ENCODE results near the gene FOLR2.
"Not testable (repeated sequence)": the region's sequence is repeated elsewhere in the genome, so short reads cannot be mapped to it uniquely, and the experiment has no call there.

Gene FOLR2

DNA sequence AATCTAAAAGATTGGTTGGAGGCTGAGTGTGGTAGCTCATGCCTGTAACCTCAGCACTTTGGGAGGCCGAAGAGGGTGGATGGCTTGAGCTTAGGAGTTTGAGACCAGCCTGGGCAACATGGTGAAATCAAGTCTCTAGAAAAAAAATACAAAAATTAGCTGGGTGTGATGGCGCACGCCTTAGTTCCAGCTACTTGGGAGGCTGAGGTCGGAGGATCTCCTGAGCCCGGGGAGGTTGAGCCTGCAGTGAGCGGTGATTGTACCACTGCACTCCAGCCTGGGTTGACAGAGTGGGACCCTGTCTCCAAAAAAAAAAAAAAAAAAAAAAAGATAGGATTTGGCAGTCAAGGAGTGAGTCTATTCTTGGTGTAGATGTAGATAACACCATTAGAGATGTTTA is 14.0 kb upstream of the FOLR2 start:
- TF ChIP-seq, protein P1, sequence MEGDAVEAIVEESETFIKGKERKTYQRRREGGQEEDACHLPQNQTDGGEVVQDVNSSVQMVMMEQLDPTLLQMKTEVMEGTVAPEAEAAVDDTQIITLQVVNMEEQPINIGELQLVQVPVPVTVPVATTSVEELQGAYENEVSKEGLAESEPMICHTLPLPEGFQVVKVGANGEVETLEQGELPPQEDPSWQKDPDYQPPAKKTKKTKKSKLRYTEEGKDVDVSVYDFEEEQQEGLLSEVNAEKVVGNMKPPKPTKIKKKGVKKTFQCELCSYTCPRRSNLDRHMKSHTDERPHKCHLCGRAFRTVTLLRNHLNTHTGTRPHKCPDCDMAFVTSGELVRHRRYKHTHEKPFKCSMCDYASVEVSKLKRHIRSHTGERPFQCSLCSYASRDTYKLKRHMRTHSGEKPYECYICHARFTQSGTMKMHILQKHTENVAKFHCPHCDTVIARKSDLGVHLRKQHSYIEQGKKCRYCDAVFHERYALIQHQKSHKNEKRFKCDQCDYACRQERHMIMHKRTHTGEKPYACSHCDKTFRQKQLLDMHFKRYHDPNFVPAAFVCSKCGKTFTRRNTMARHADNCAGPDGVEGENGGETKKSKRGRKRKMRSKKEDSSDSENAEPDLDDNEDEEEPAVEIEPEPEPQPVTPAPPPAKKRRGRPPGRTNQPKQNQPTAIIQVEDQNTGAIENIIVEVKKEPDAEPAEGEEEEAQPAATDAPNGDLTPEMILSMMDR (IDR thresholded peaks at IDR 0.05; ENCODE audit: extremely low read depth, missing control alignments), result no peak
- no peak for DNase-seq (ENCODE audit: low spot score)

DNA sequence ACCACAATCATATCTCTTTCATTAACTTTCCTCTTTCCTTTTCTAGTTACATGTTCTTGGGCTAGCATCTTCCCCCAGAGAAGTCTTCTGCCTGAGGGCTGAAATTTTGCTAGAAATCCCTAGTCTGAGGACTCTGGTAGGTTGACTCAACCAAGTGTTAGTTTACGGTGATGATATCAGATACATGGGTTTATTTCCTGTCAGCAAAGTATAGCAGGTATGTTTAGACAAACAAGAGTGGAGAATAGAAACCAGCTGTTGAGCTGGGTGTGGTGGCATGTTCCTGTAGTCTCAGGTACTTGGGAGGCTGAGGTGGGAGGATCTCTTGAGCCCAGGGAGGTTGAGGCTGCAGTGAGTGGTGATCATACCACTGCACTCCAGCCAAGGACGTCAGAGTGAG is 13.4 kb upstream of the FOLR2 start:
- DNase-seq (ENCODE audit: low spot score), result no peak
- TF ChIP-seq, protein P1 (IDR thresholded peaks at IDR 0.05; ENCODE audit: extremely low read depth, missing control alignments), result no peak

DNA sequence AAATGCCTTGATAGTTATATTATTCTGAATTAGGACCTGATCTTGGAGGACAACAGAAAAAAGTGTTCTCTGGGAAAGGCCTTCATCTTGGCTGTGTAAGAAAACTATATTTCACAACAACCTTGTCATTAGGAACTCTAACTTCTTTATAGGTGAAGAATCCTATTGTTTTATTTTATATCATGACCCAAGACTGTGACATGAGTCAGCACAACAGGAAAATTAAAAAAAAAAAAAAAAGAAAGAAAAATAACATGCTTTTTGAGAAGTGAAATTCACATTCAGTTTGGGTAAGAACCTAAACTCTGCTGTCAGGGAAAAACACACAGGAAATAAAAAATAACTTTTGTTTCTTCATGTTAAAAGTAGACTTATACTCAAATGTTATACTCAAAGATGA is 11.7 kb upstream of the FOLR2 start:
- TF ChIP-seq, protein P1 (IDR thresholded peaks at IDR 0.05; ENCODE audit: extremely low read depth, missing control alignments), result no peak
- DNase-seq (ENCODE audit: low spot score), result no peak

DNA sequence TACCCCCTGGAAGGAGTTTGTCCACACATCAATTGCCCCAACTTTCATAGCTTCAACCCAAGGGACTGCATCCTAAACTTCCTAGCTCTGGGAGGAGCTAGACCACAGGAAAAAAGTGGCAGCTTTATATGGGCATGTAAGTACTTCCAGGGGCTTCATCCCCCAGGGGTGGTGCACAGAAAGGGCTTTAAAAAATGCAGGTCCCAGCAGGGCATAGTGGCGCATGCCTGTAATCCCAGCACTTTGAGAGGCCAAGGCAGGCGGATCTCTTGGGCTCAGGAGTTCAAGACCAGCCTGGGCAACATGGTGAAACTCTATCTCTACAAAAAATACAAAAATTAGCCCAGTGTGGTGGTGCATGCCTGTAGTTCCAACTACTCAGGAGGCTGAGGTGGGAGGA is 9.8 kb upstream of the FOLR2 start:
- not testable (repeated sequence) for DNase-seq (ENCODE audit: low spot score)

DNA sequence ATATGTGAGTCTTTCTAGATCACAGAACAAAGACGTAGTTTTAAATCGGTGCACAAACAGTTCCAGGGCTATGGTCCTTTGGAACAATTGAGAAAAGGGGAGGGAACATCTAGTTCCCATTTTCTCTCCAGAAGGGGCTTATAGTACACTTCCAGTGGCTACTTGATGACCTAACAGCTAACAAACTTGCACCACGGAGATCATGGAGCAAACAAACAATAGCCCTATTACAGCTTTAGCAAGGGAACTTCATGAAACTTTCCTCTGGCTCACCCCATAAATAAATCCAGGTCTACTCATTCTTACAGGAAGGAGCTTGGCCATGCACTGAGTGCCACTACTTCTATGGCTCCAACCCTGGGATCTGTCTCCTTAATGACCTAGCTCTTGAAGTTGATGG is 8.3 kb upstream of the FOLR2 start:
- no peak for DNase-seq (ENCODE audit: low spot score)
- TF ChIP-seq, protein P1 (IDR thresholded peaks at IDR 0.05; ENCODE audit: extremely low read depth, missing control alignments), result no peak

DNA sequence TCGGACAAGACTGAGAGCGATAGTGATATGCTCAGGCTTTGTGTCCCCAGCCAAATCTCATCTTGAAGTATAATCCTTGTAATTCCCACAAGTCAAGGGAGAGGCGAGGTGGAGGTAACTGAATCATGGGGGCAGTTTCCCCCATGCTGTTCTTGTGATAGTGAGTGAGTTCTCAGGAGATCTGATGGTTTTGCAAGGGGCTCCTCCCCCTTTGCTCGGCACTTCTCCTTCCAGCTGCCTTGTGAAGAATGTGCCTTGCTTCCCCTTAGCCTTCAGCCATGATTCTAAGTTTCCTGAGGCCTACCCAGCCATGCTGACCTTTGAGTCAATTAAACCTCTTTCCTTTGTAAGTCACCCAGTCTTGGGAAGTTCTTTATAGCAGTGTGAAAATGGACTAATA is 7.5 kb upstream of the FOLR2 start:
- no peak for DNase-seq (ENCODE audit: low spot score)
- TF ChIP-seq, protein P1 (IDR thresholded peaks at IDR 0.05; ENCODE audit: extremely low read depth, missing control alignments), result no peak

DNA sequence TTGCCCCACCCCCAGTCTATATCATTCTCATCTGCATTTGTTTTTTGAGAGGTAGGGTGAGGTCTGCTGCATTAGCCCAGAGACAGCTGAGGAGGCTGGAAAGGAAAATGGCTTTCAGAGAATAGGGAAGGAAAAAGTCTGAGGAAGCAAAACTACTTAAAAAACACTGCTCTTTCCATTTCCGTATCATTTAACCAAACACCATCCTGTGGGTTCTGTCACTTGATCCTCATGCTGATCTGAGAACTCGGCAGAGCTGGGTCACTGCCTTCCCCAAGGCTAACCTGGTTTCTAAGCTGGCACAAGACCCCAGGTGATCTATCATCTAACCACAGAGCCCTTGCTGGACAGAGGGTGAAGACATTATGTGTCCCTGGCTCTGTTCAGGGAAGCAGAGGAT is 1.2 kb downstream of the FOLR2 start:
- TF ChIP-seq, protein P1 (IDR thresholded peaks at IDR 0.05; ENCODE audit: extremely low read depth, missing control alignments), result no peak
- DNase-seq (ENCODE audit: low spot score), result no peak

DNA sequence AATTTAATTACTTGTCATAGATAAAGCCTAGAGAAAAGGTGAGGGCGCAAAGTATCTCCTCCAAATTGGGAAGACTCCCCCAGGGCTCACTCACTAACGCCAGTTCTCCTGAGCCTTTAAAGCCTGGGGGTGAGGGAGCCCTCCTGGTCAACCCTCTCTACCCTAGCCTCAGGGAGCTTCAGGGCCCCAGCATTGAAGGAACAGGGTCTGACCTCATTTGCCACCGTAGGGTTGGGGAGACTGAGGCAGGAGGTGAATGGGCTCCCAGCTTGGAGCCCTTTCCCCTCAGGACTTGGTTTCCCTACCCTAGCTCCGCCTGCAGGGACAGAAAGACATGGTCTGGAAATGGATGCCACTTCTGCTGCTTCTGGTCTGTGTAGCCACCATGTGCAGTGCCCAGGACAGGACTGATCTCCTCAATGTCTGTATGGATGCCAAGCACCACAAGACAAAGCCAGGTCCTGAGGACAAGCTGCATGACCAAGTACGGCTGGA is 1.7 kb downstream of the FOLR2 start:
- DNase-seq (ENCODE audit: low spot score), result no peak
- TF ChIP-seq, protein P1 (IDR thresholded peaks at IDR 0.05; ENCODE audit: extremely low read depth, missing control alignments), result no peak

All from GM20000 (cell line).